ENCODE results near the gene HIVEP1.
"Not testable (repeated sequence)": the region's sequence is repeated elsewhere in the genome, so short reads cannot be mapped to it uniquely, and the experiment has no call there.

HIVEP1 gene

DNA sequence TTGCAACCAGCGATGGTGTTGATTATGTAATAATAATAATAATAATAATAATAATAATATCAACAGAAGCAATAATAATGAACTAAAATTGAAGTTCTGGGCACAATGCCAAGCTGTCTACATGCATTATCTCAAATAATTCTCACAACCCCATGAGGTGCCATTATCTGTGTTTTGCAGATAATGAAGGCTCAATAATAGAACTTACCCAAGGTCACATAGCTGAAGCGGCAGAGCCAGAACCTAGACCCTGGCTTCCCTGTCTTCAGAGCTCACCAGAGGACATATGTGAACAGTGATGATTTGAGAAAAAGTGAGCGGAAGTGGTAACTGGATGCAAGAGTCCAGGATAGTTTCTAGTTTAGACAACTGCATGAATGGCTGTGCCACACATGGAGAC lies 91.0 kb downstream of the HIVEP1 start:
- no peak overlapping the region for H3K27ac ChIP-seq (ENCODE audit: low read depth, low read length)
- no peak overlapping the region for H3K4me3 ChIP-seq (ENCODE audit: low read depth, low read length)
- no peaks in the 10 kb centered on the region for H3K36me3 ChIP-seq (ENCODE audit: insufficient read depth, low read length)
- H3K27me3 ChIP-seq (ENCODE audit: insufficient read depth, low read length) = no peaks in the 10 kb centered on the region
- H3K79me2 ChIP-seq (ENCODE audit: control insufficient read depth, insufficient read depth, low read length, unreplicated experiment) = no peaks in the 10 kb centered on the region
- peaks cover 9% of the 10 kb centered on the region for H3K4me1 ChIP-seq (ENCODE audit: control insufficient read depth, insufficient read depth, low read length, unreplicated experiment)
- no peak overlapping the region for H2AFZ ChIP-seq (ENCODE audit: low read length, unreplicated experiment)

DNA sequence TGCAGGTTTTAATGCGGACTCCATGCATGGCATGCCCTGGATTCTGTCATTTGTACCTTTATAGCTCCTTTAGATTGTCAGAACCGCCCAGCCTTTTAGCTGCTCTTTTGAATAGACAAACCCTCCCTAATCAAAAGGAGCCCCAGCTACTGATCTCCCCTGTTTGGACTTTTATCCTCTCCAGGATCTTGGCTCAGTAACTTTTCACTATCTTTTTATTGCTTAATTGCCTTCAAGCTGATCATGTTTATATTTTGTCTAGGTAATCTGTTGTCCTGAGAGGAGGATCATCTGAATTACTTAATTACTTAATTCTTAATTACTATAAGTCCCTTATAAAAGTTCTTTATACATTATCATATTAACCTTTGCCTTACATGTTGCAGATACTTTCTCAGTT lies 93.2 kb downstream of the HIVEP1 start:
- Histone ChIP-seq H3K4me3 (ENCODE audit: low read depth, low read length) (no peak overlapping the region), H3K27ac (ENCODE audit: low read depth, low read length) (no peak overlapping the region), H3K27me3 (ENCODE audit: insufficient read depth, low read length) (no peaks in the 10 kb centered on the region), H2AFZ (ENCODE audit: low read length, unreplicated experiment) (no peak overlapping the region), H3K4me1 (ENCODE audit: control insufficient read depth, insufficient read depth, low read length, unreplicated experiment) (peaks cover 6% of the 10 kb centered on the region), H3K79me2 (ENCODE audit: control insufficient read depth, insufficient read depth, low read length, unreplicated experiment) (no peaks in the 10 kb centered on the region), H3K36me3 (ENCODE audit: insufficient read depth, low read length) (no peaks in the 10 kb centered on the region; the same call in 1 of the 2 replicates)

DNA sequence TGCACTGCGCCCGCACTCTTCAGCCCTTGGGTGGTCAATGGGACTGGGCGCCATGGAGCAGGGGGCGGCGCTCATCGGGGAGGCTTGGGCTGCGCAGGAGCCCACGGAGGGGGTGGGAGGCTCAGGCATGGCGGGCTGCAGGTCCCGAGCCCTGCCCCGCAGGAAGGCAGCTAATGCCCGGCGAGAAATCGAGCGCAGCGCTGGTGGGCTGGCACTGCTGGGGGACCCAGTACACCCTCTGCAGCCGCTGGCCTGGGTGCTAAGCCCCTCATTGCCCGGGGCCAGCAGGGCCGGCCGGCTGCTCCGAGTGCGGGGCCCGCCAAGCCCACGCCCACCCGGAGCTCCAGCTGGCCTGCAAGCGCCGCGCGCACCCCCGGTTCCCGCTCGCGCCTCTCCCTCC lies 96.3 kb downstream of the HIVEP1 start:
- not testable (repeated sequence) for H2AFZ ChIP-seq (ENCODE audit: low read length, unreplicated experiment); H3K36me3 ChIP-seq (ENCODE audit: insufficient read depth, low read length); H3K27me3 ChIP-seq (ENCODE audit: insufficient read depth, low read length); H3K4me3 ChIP-seq (ENCODE audit: low read depth, low read length); H3K79me2 ChIP-seq (ENCODE audit: control insufficient read depth, insufficient read depth, low read length, unreplicated experiment); H3K4me1 ChIP-seq (ENCODE audit: control insufficient read depth, insufficient read depth, low read length, unreplicated experiment); H3K27ac ChIP-seq (ENCODE audit: low read depth, low read length)

DNA sequence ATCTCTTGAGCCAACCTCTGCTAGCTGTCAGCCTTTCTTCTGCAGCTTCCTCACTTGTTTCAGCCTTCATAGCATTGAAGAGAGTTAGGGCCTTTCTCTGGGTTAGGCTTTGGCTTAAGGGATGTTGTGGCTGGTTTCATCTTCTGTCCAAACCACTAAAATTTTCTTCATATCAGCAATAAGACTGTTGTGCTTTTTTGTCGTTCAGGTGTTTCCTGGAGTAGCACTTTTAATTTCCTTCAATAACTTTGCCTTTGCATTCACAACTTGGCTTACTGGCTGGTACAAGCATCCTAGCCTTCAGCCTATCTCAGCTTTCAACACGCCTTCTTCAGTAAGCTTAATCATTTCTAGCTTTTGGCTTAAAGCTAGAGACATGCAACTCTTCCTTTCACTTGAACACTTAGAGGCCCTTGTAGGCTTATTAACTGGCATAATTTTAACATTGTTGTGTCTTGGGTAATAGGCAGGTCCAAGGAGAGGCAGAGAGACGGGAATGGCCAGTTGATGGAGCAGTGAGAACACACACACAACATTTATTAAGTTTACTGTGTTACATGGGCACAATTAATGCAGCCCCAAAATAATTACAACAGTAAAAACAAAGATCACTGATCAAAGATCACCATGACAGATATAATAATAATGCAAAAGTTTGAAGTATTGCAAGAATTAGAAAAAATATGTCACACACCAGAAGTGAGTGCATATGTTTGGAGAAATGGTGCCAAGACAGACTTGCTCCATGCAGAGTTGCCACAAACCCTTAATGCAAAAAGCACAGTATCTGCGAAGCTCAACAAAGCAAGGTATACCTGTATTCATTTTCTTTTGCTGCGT lies 98.6 kb downstream of the HIVEP1 start:
- H3K4me1 ChIP-seq (ENCODE audit: control insufficient read depth, insufficient read depth, low read length, unreplicated experiment) = peaks cover 8% of the 10 kb centered on the region
- H3K79me2 ChIP-seq (ENCODE audit: control insufficient read depth, insufficient read depth, low read length, unreplicated experiment) = no peaks in the 10 kb centered on the region
- no peak overlapping the region for H3K4me3 ChIP-seq (ENCODE audit: low read depth, low read length)
- H3K27ac ChIP-seq (ENCODE audit: low read depth, low read length) = no peak overlapping the region
- no peaks in the 10 kb centered on the region for H3K27me3 ChIP-seq (ENCODE audit: insufficient read depth, low read length)
- no peaks in the 10 kb centered on the region; the same call in 1 of the 2 replicates for H3K36me3 ChIP-seq (ENCODE audit: insufficient read depth, low read length)
- no peak overlapping the region for H2AFZ ChIP-seq (ENCODE audit: low read length, unreplicated experiment)

DNA sequence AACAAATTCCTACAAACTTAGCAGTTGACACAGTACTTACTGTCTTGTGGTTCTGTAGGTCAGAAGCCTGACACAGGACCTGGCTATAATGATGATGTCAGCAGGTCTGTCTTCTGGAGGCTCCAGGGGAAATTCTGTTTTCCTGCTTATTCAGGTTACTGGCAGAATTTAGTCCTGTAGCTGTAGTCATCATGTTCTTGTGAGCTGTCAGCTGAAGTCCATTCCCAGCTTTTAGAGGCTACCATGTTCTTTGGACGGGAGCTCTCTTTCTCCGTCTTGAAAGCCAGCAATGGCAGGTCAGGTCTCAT lies 99.2 kb downstream of the HIVEP1 start:
- Histone ChIP-seq H3K4me3 (ENCODE audit: low read depth, low read length) (no peak overlapping the region), H3K4me1 (ENCODE audit: control insufficient read depth, insufficient read depth, low read length, unreplicated experiment) (peaks cover 8% of the 10 kb centered on the region), H2AFZ (ENCODE audit: low read length, unreplicated experiment) (no peak overlapping the region), H3K27me3 (ENCODE audit: insufficient read depth, low read length) (no peaks in the 10 kb centered on the region), H3K79me2 (ENCODE audit: control insufficient read depth, insufficient read depth, low read length, unreplicated experiment) (no peaks in the 10 kb centered on the region), H3K36me3 (ENCODE audit: insufficient read depth, low read length) (no peaks in the 10 kb centered on the region; the same call in 1 of the 2 replicates), H3K27ac (ENCODE audit: low read depth, low read length) (no peak overlapping the region)

DNA sequence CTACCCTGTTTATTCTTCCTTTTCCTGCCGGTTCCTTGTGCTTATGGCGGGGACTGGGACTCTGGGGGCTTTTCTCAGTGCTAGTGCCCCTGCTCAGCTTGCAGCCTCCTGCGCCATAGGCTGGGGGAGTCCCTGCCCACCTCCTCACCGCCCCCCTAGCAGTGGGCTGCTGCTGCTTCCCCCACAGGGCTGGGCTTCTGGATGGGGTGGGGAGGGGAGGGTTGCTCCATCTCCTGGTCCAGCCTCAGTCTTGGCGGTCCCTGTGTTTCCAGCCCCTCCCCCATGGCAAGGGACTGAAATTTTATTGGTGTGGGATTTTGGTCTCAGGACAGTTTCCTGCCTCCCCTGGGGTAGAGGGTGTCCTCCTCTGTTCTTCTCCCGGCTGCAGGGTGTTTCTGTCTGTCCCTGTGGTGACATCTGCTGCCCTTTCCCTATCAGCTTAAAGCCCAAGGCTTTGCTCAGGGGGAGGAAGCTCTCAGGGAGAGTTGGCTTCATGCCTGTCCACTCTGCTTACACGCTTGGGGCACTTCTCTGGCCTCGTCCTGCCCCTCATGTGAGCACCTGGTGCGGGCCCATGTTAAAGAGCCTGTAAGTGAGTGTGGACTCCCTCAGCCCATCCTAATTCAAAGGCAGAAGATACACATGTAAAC lies 100.6 kb downstream of the HIVEP1 start:
- H3K79me2 ChIP-seq (ENCODE audit: control insufficient read depth, insufficient read depth, low read length, unreplicated experiment) = no peaks in the 10 kb centered on the region
- no peaks in the 10 kb centered on the region; the same call in 1 of the 2 replicates for H3K36me3 ChIP-seq (ENCODE audit: insufficient read depth, low read length)
- H2AFZ ChIP-seq (ENCODE audit: low read length, unreplicated experiment) = no peak overlapping the region
- no peak overlapping the region; the same call in 1 of the 2 replicates for H3K27ac ChIP-seq (ENCODE audit: low read depth, low read length)
- H3K4me1 ChIP-seq (ENCODE audit: control insufficient read depth, insufficient read depth, low read length, unreplicated experiment) = peaks cover 8% of the 10 kb centered on the region
- H3K4me3 ChIP-seq (ENCODE audit: low read depth, low read length) = no peak overlapping the region
- H3K27me3 ChIP-seq (ENCODE audit: insufficient read depth, low read length) = no peaks in the 10 kb centered on the region

DNA sequence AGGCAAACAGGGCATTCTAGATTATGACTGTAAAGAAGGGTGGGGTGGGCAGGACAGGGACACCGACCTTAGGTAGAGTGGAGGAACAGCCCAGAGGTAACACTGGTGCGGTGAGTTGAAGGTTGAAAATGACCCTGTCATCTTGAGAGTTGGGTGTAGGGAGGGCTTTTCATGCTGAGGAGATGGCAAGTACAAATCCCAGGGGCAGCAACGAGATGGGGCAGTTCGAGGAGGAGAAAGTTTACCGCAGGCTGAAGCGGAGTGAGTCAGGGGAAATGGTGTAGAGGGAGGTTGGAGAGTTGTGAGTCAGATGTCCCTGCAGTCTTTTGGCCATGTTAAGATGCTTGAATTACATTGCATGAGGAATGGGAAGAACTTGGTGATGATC lies 101.1 kb downstream of the HIVEP1 start:
- no peak overlapping the region for H3K4me3 ChIP-seq (ENCODE audit: low read depth, low read length)
- H3K27me3 ChIP-seq (ENCODE audit: insufficient read depth, low read length) = no peaks in the 10 kb centered on the region
- H3K4me1 ChIP-seq (ENCODE audit: control insufficient read depth, insufficient read depth, low read length, unreplicated experiment) = peaks cover 8% of the 10 kb centered on the region
- no peaks in the 10 kb centered on the region for H3K79me2 ChIP-seq (ENCODE audit: control insufficient read depth, insufficient read depth, low read length, unreplicated experiment)
- H3K36me3 ChIP-seq (ENCODE audit: insufficient read depth, low read length) = no peaks in the 10 kb centered on the region; the same call in 1 of the 2 replicates
- H2AFZ ChIP-seq (ENCODE audit: low read length, unreplicated experiment) = no peak overlapping the region
- no peak overlapping the region; the same call in 1 of the 2 replicates for H3K27ac ChIP-seq (ENCODE audit: low read depth, low read length)

DNA sequence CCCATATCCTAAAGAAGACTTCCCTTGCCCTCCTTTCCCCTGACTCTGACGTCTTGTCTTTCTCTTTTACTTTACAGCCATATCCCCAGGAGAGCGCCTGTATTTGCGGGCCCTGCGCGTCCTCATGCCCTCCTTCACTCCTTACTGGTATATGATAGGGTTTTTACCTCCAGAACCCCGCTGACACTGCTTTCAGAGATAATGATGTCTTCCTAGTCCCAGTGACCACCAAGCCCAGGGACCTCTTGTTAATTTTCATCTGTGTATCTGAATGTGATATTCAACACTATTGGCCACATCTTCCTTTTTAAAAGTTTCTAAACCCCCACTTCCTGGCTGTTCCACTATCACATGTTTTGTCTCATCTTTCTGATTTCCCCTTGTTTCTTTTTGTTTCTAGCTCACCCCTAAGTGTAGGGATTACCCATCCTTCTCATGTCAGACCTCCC lies 102.0 kb downstream of the HIVEP1 start:
- Histone ChIP-seq H3K4me1 (ENCODE audit: control insufficient read depth, insufficient read depth, low read length, unreplicated experiment) (peaks cover 8% of the 10 kb centered on the region), H3K79me2 (ENCODE audit: control insufficient read depth, insufficient read depth, low read length, unreplicated experiment) (no peaks in the 10 kb centered on the region), H3K36me3 (ENCODE audit: insufficient read depth, low read length) (no peaks in the 10 kb centered on the region; the same call in 1 of the 2 replicates), H3K4me3 (ENCODE audit: low read depth, low read length) (no peak overlapping the region), H2AFZ (ENCODE audit: low read length, unreplicated experiment) (no peak overlapping the region), H3K27me3 (ENCODE audit: insufficient read depth, low read length) (no peaks in the 10 kb centered on the region), H3K27ac (ENCODE audit: low read depth, low read length) (no peak overlapping the region)

DNA sequence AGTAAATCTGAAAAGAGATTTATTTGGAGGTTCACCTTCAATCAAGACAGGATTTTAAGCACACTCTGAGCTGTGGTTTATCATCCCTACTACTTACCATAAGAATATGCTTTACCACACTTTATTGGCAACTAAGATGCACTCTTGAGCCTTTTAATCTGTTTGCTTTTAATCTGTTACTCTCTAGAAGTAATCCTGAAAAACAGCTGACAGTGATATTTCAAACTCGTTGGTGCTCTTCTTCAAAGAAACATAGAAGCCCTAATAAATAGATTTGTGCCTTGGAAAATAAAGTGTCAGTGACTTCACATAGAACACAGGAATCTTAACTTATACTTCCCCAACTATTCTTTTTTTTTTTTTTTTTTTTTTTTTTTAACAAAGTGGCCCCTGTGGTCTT lies 102.9 kb downstream of the HIVEP1 start:
- Histone ChIP-seq H3K79me2 (ENCODE audit: control insufficient read depth, insufficient read depth, low read length, unreplicated experiment) (no peaks in the 10 kb centered on the region), H3K4me1 (ENCODE audit: control insufficient read depth, insufficient read depth, low read length, unreplicated experiment) (peaks cover 8% of the 10 kb centered on the region), H3K27me3 (ENCODE audit: insufficient read depth, low read length) (no peaks in the 10 kb centered on the region), H3K36me3 (ENCODE audit: insufficient read depth, low read length) (no peaks in the 10 kb centered on the region), H3K4me3 (ENCODE audit: low read depth, low read length) (no peak overlapping the region), H3K27ac (ENCODE audit: low read depth, low read length) (no peak overlapping the region), H2AFZ (ENCODE audit: low read length, unreplicated experiment) (no peak overlapping the region)

DNA sequence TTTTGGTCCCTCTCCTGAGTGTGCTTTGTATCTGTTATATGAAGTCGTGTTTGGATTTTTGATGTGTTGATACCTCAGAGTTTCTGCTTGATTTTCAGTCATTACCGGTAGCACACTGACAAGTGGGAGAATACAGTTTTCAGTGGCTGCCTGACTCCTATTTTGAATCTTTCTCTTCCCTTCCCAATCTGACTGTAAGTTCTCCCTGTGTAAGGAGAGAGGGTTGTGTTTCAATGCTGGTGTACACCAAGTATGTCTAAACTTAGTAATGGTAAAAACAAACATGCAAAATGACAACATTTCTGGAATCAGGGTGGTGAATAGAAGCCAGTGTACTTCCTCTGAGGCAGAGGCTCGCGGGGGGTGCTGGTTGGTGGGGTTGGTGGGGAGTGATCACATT lies 103.4 kb downstream of the HIVEP1 start:
- Histone ChIP-seq H3K79me2 (ENCODE audit: control insufficient read depth, insufficient read depth, low read length, unreplicated experiment) (no peaks in the 10 kb centered on the region), H3K27ac (ENCODE audit: low read depth, low read length) (no peak overlapping the region), H3K36me3 (ENCODE audit: insufficient read depth, low read length) (peaks cover 3% of the 10 kb centered on the region; the same call in 1 of the 2 replicates), H2AFZ (ENCODE audit: low read length, unreplicated experiment) (no peak overlapping the region), H3K4me3 (ENCODE audit: low read depth, low read length) (no peak overlapping the region), H3K4me1 (ENCODE audit: control insufficient read depth, insufficient read depth, low read length, unreplicated experiment) (peaks cover 8% of the 10 kb centered on the region), H3K27me3 (ENCODE audit: insufficient read depth, low read length) (no peaks in the 10 kb centered on the region)

Data from ACC112 (cell line).